T-helper 9 cell (primary cell): ENCODE measurements around the gene BCL2L15.

Source experiments
- DNase-seq: peaks from one replicate; pipeline ENCODE4 v3.0.0-alpha.2; 2020

Gene BCL2L15

GRCh38 chr1:113905435-113905861 lies 18.1 kb upstream of the BCL2L15 start:
- peak; percentile 15 for DNase-seq

GRCh38 chr1:113904674-113905434 lies 17.5 kb upstream of the BCL2L15 start, which contains the start of the genes AP4B1 and DCLRE1B:
Gene AP4B1 (minus strand): TSS chr1:113904799. CDS start chr1:113904717, 82 bp downstream.
Gene DCLRE1B (plus strand): TSS chr1:113905326. CDS start chr1:113905587, 261 bp downstream.
- peak; percentile 91 for DNase-seq

- DNase-seq = no peak
Measured at GRCh38 chr1:113904293-113904673, 16.9 kb upstream of the BCL2L15 start.

- DNase-seq = no peak
Measured at GRCh38 chr1:113903501-113904292, 16.3 kb upstream of the BCL2L15 start.

- DNase-seq = no peak
Measured at GRCh38 chr1:113901191-113901590, 13.8 kb upstream of the BCL2L15 start.

GRCh38 chr1:113899111-113899510 lies 11.7 kb upstream of the BCL2L15 start:
- no peak for DNase-seq

- DNase-seq = no peak
Measured at GRCh38 chr1:113898241-113898814, 10.9 kb upstream of the BCL2L15 start.

- DNase-seq = no peak
Measured at GRCh38 chr1:113895961-113896360, 8.6 kb upstream of the BCL2L15 start.

- DNase-seq = no peak
Measured at GRCh38 chr1:113895098-113895497, 7.7 kb upstream of the BCL2L15 start.

- no peak for DNase-seq
Measured at GRCh38 chr1:113893267-113893666, 5.9 kb upstream of the BCL2L15 start.

- DNase-seq = no peak
Measured at GRCh38 chr1:113891631-113892220, 4.3 kb upstream of the BCL2L15 start.

- no peak for DNase-seq
Measured at GRCh38 chr1:113890816-113891215, 3.4 kb upstream of the BCL2L15 start.

GRCh38 chr1:113886417-113887401 lies 672 bp downstream of the BCL2L15 start:
- no peak for DNase-seq

GRCh38 chr1:113881661-113882060 lies 5.7 kb downstream of the BCL2L15 start:
- DNase-seq = no peak

- no peak for DNase-seq
Measured at GRCh38 chr1:113879739-113880038, 7.7 kb downstream of the BCL2L15 start.

- no peak for DNase-seq
Measured at GRCh38 chr1:113876176-113876575, 11.2 kb downstream of the BCL2L15 start.

GRCh38 chr1:113875714-113876113 lies 11.7 kb downstream of the BCL2L15 start:
- no peak for DNase-seq

- no peak for DNase-seq
Measured at GRCh38 chr1:113874012-113874879, 13.1 kb downstream of the BCL2L15 start.

GRCh38 chr1:113872219-113872935 lies 15.0 kb downstream of the BCL2L15 start:
- no peak for DNase-seq

GRCh38 chr1:113871597-113872113 lies 15.7 kb downstream of the BCL2L15 start, which contains the start of gene PTPN22:
Gene PTPN22 (minus strand): TSS chr1:113871712.
- peak; percentile 65 for DNase-seq
